ES-I3 (cell line): ENCODE measurements around the gene CEP97.
"Not testable (repeated sequence)": the region's sequence is repeated elsewhere in the genome, so short reads cannot be mapped to it uniquely, and the experiment has no call there.

ENCODE experiments used
- H3K36me3 ChIP-seq: 2 replicates; pipeline ENCODE4 v1.6.1; 2013; ENCODE audit warnings: mild to moderate bottlenecking, low read length, control low read depth, moderate library complexity; ENCODE audit not compliant: insufficient read depth
- H3K4me1 ChIP-seq: 2 replicates; pipeline ENCODE4 v1.6.1; 2013; ENCODE audit warnings: mild to moderate bottlenecking, control low read depth, low read length; ENCODE audit not compliant: insufficient read depth
- H3K9ac ChIP-seq: 2 replicates; pipeline ENCODE4 v1.6.1; 2013; ENCODE audit warnings: low read depth, mild to moderate bottlenecking, low read length, moderate library complexity
- H3K9me3 ChIP-seq: 2 replicates; pipeline ENCODE4 v1.6.1; 2013; ENCODE audit warnings: mild to moderate bottlenecking, low read length, moderate library complexity; ENCODE audit not compliant: control insufficient read depth, insufficient read depth

Gene CEP97

GRCh38 chr3:101724329-101725193, at the start of gene CEP97:
CEP97 (plus strand) TSS chr3:101724614; CDS start chr3:101724677, 63 bp downstream.
- peak within 1 kb of the TSS; percentile 83 for H3K9ac ChIP-seq

DNA sequence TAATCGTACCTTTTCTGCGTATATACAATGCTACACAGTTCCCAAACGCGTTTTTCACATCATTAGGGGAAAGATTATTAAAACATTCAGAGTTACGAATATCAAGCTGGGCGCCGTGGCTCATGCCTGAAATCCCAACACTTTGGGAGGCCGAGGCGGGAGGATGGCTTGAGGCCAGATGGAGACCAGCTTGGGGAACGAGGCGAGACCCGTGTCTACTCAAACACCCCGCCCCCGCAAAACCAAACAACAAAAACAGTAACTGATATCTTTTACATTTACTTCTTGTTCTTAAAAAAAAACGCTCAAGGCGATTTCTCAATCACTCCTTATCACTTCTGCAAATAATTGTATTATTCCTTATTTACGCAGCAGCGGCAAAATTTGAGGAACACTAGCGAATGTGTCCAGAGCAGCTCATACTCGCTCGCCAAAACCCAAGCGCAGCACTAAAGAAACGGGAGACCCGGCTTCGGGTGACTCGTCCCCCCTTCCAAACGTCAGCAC, 48.7 kb upstream of the CEP97 start:
- Histone ChIP-seq H3K4me1 (no peaks in the 10 kb centered on the region), H3K36me3 (peaks cover 5% of the 10 kb centered on the region), H3K9me3 (no peaks in the 10 kb centered on the region), H3K9ac (peak overlapping the region; percentile 93; the same call in 1 of the 2 replicates)

More at GRCh38 chr3:101724329-101725193, at the start of gene CEP97:
- Histone ChIP-seq H3K9me3 (no peaks in the 10 kb centered on the region), H3K36me3 (no peaks in the 10 kb centered on the region; the same call in 1 of the 2 replicates), H3K4me1 (peaks cover 9% of the 10 kb centered on the region; the same call in 1 of the 2 replicates)

GRCh38 chr3:101676216-101676764, 48.1 kb upstream of the CEP97 start:
- Histone ChIP-seq H3K9me3 (no peaks in the 10 kb centered on the region), H3K36me3 (peaks cover 6% of the 10 kb centered on the region), H3K4me1 (no peaks in the 10 kb centered on the region), H3K9ac (peak overlapping the region; percentile 93)

GRCh38 chr3:101676765-101677435, 47.5 kb upstream of the CEP97 start, which contains the start of gene ZBTB11:
ZBTB11 (minus strand) TSS chr3:101677132; CDS start chr3:101676914, 218 bp downstream.
- peaks cover 11% of the 10 kb centered on the region for H3K36me3 ChIP-seq
- no peaks in the 10 kb centered on the region for H3K4me1 ChIP-seq
- H3K9ac ChIP-seq: peak within 1 kb of the TSS; percentile 93
- no peaks in the 10 kb centered on the region for H3K9me3 ChIP-seq

DNA sequence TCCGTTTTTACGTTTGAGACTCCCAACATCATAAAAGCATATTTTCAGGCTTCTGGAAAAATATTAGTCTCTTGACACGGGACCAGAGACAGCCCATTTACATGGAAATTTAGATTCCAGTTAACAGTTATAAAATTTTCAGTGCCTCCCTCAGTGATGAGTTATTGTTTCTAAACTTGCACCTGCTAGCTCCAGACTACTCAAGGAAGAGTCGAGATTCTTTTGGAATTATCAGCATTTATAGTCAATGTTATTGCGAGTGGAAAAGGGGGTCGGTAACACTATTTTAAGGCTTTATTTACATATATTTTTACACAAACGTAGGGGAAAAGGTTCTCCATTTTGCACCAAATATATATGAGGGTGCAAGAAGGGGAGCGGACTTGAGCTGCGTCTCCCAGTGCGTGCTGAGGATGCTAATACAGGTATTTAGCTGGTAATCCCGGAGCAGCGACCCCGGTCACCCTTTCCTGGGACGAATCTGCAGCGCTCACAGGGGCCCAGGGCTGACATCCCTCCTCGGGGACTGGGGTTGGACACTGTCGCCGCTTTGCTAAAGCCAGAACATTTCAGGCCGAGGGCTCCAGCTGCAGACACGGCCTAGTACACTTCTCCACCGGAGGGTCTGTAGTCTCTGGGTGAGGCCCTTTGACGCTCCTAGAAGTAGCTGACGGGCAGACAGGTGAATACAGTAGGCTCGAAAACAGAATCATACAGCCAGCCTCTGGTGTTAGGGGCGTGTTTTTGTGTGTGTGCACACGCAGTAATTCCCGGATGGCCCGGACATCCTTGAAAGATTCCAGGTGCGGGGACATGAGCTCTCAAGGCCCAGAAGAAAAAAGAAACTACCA, 46.8 kb upstream of the CEP97 start:
- Histone ChIP-seq H3K4me1 (no peaks in the 10 kb centered on the region), H3K36me3 (peaks cover 18% of the 10 kb centered on the region), H3K9me3 (no peaks in the 10 kb centered on the region), H3K9ac (peak overlapping the region; percentile 40)

GRCh38 chr3:101678837-101679236, 45.6 kb upstream of the CEP97 start:
- H3K9ac ChIP-seq, H3K9me3 ChIP-seq, H3K4me1 ChIP-seq: not testable (repeated sequence)
- H3K36me3 ChIP-seq: peaks cover 24% of the 10 kb centered on the region

GRCh38 chr3:101680466-101680865, 43.9 kb upstream of the CEP97 start:
- no peak overlapping the region for H3K9ac ChIP-seq
- H3K9me3 ChIP-seq: no peaks in the 10 kb centered on the region
- H3K4me1 ChIP-seq: peaks cover 6% of the 10 kb centered on the region
- peaks cover 38% of the 10 kb centered on the region for H3K36me3 ChIP-seq

- Histone ChIP-seq H3K36me3 (peaks cover 44% of the 10 kb centered on the region), H3K9me3 (no peaks in the 10 kb centered on the region), H3K9ac (peak overlapping the region; percentile 99), H3K4me1 (peaks cover 6% of the 10 kb centered on the region)
These were observed 39.4 kb upstream of the CEP97 start for GRCh38 chr3:101685050-101685400.

GRCh38 chr3:101685870-101686307, 38.5 kb upstream of the CEP97 start:
- peaks cover 11% of the 10 kb centered on the region for H3K4me1 ChIP-seq
- H3K9me3 ChIP-seq: no peaks in the 10 kb centered on the region
- peak overlapping the region; percentile 99 for H3K9ac ChIP-seq
- H3K36me3 ChIP-seq: peaks cover 41% of the 10 kb centered on the region

DNA sequence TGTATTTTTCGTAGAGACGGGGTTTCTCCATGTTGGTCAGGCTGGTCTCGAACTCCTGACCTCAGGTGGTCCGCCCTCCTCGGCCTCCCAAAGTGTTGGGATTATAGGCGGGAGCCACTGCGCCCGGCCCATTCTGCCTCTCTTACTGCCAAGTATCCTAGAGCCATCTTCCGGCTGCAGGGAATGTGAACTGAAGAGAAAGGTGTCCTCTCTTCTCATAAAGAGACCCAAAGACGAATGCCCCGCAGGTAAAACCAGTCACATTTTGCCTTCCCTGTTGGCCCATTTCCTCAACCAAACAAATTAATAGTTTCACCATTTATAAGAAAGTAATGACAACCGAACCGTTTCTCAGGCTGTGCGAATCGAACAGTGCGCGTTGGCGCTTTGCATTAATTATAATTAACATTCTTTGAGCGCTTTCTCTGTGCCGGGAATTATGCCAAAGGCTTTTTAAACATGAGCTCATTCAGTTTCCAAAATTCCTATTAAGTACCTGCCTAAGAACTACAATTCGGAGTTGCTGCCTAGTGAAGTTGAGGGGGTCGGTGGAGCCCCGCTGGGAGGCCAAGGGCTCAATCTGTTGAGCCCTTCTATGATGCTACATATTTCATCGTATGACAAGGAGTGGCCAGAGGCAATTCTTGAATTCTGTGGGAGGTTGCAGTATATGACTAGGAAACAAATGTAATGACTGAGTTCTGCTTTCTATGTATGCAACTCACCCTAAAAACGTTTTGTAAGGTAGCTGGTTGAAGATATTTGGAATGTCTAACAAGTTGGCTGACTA, 37.1 kb upstream of the CEP97 start:
- no peaks in the 10 kb centered on the region for H3K9me3 ChIP-seq
- peaks cover 19% of the 10 kb centered on the region for H3K4me1 ChIP-seq
- H3K9ac ChIP-seq: peak overlapping the region; percentile 99

GRCh38 chr3:101689286-101689685, 35.1 kb upstream of the CEP97 start:
- Histone ChIP-seq H3K4me1 (peaks cover 19% of the 10 kb centered on the region), H3K9ac (no peak overlapping the region), H3K36me3 (peaks cover 16% of the 10 kb centered on the region), H3K9me3 (no peaks in the 10 kb centered on the region)

More for the DNA sequence above, 37.1 kb upstream of the CEP97 start:
- H3K36me3 ChIP-seq: peaks cover 29% of the 10 kb centered on the region

DNA sequence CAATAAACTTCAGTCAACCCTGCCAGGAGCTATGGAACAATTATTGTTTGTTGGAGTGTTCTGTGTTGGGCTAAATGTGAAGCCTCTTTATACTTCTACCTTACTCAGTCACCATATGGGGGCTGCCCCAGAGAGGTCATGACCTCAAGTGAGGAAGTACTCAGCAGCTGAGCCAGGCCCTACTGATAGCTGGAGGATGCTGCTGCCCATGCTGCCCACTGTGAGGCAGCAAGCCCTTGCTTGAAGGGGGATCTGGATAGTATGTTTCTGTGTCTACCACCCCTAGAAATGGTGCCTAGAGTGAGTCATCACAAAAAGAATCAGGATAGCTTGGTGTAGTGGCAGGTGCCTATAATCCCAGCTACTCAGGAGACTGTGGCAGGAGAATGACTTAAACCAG, 33.4 kb upstream of the CEP97 start:
- Histone ChIP-seq H3K4me1 (peaks cover 13% of the 10 kb centered on the region), H3K9me3 (no peaks in the 10 kb centered on the region), H3K9ac (no peak overlapping the region), H3K36me3 (peaks cover under 1% of the 10 kb centered on the region; the same call in 1 of the 2 replicates)
